HepG2 (cell line): ENCODE measurements around the gene PLVAP. TPM values are rescaled to one million over a fixed set of nuclear protein-coding genes. Genes with fewer than 3 reads are reported as not detected.

ENCODE experiments used
- ARID4A ChIP-seq: sonication (generic); formaldehyde crosslinking; IDR thresholded peaks from 2 replicates; pipeline ENCODE4 v1.5.0; 2020; ENCODE audit warnings: mild to moderate bottlenecking, missing genetic modification reagents, borderline replicate concordance
- ARID5B ChIP-seq: IDR thresholded peaks from 2 replicates; pipeline ENCODE4 v1.4.0; 2020; ENCODE audit warnings: mild to moderate bottlenecking, missing genetic modification reagents
- GPN1 ChIP-seq: sonication (generic); formaldehyde crosslinking; IDR thresholded peaks from 2 replicates; pipeline ENCODE4 v1.5.1; 2020; ENCODE audit warnings: missing genetic modification reagents, borderline replicate concordance
- KLF12 ChIP-seq: sonication (generic); formaldehyde crosslinking; IDR thresholded peaks from 2 replicates; pipeline ENCODE4 v1.4.0; 2020; ENCODE audit warnings: missing genetic modification reagents, borderline replicate concordance
- PCBP2 ChIP-seq: fragments of 200-400 bp; formaldehyde crosslinking; optimal IDR thresholded peaks from 2 replicates; pipeline ENCODE3; 2018; ENCODE audit warnings: low read length, low read depth; ENCODE audit not compliant: poor library complexity, severe bottlenecking
- RBM39 ChIP-seq: fragments of 200-400 bp; formaldehyde crosslinking; IDR thresholded peaks from one replicate; pipeline ENCODE4 v1.6.1; 2018; ENCODE audit warnings: antibody characterized with exemption, mild to moderate bottlenecking, low read depth, low read length; ENCODE audit not compliant: poor library complexity, severe bottlenecking
- REXO4 ChIP-seq: sonication (generic); formaldehyde crosslinking; IDR thresholded peaks from 2 replicates; pipeline ENCODE4 v1.8.0; 2022; ENCODE audit warnings: missing genetic modification reagents, mild to moderate bottlenecking, borderline replicate concordance
- RXRA ChIP-seq: sonication (generic); formaldehyde crosslinking; IDR thresholded peaks from 2 replicates; pipeline ENCODE4 v1.5.1; 2020; ENCODE audit warnings: missing genetic modification reagents
- SNRNP70 ChIP-seq: fragments of 200-400 bp; formaldehyde crosslinking; IDR thresholded peaks from 2 replicates; pipeline ENCODE4 v1.6.1; 2017; ENCODE audit warnings: mild to moderate bottlenecking, low read depth, low read length, moderate library complexity
- SP2 ChIP-seq: sonication (generic); formaldehyde crosslinking; IDR thresholded peaks from 2 replicates; pipeline ENCODE4 v1.5.1; 2020; ENCODE audit warnings: mild to moderate bottlenecking, missing genetic modification reagents
- TAF15 ChIP-seq: fragments of 200-400 bp; formaldehyde crosslinking; IDR thresholded peaks from one replicate; pipeline ENCODE4 v1.6.1; 2018; ENCODE audit warnings: mild to moderate bottlenecking, low read depth, low read length; ENCODE audit not compliant: poor library complexity, severe bottlenecking
- THRA ChIP-seq: sonication (generic); formaldehyde crosslinking; IDR thresholded peaks from 2 replicates; pipeline ENCODE4 v1.4.0; 2020; ENCODE audit warnings: missing genetic modification reagents, borderline replicate concordance
- TRIM24 ChIP-seq: sonication (generic); formaldehyde crosslinking; IDR thresholded peaks from 2 replicates; pipeline ENCODE4 v1.8.0; 2022; ENCODE audit warnings: mild to moderate bottlenecking, missing genetic modification reagents
- ZNF414 ChIP-seq: sonication (generic); formaldehyde crosslinking; IDR thresholded peaks from 2 replicates; pipeline ENCODE4 v1.5.0; 2020; ENCODE audit warnings: missing genetic modification reagents
- ZNF777 ChIP-seq: sonication (generic); formaldehyde crosslinking; IDR thresholded peaks from 2 replicates; pipeline ENCODE4 v1.4.0; 2020; ENCODE audit warnings: missing genetic modification reagents
- ZNF841 ChIP-seq: sonication (generic); formaldehyde crosslinking; IDR thresholded peaks from 2 replicates; pipeline ENCODE4 v1.8.1; 2023; ENCODE audit warnings: missing genetic modification reagents, borderline replicate concordance
- polyA plus RNA-seq, 8 experiments: library from polyadenylated mRNA; depleted of rRNA in 3 of 8; stranded (reverse) in 7 of 8; unstranded in 1 of 8; fragments of >200 nt; fragmentation: Illumina TruSeq in 4 of 8; extraction: Trizol in 4 of 8; gene quantifications; 2 replicates each; pipeline versions ENCODE4 v1.2.1 to v1.2.3, GENCODE V29; 2011 to 2016; ENCODE audit warnings: low read depth in 4 of 8, missing spikeins in 1 of 8, mixed read lengths in 1 of 8; ENCODE audit not compliant: insufficient read depth in 1 of 8
- total RNA-seq, 5 experiments: library from RNA; depleted of rRNA; stranded (reverse); fragments of >200 nt; fragmentation: Illumina TruSeq; extraction: Trizol; gene quantifications; 2 replicates each; pipeline ENCODE4 v1.2.3, GENCODE V29; 2016; ENCODE audit warnings: low read depth in 1 of 5

The PLVAP gene
- total and polyA plus RNA-seq, 2 of the 13 experiments (the other 11 are each of a cell fraction or from before 2014, with no cell fraction given) = 0.26 TPM; not detected in 1

GRCh38 chr19:17337675-17338432 lies 39.3 kb downstream of the PLVAP start (continued):
- TF ChIP-seq ARID4A (CRISPR knock-in tag) (peak; percentile 60; the same call in 1 of the 2 replicates), ZNF841 (CRISPR knock-in tag) (no peak), KLF12 (CRISPR knock-in tag) (peak; percentile 76; the same call in 1 of the 2 replicates), TAF15 (no peak), RXRA (CRISPR knock-in tag) (peak; percentile 11; the same call in 1 of the 2 replicates), TRIM24 (CRISPR knock-in tag) (no peak), PCBP2 (no peak), SP2 (CRISPR knock-in tag) (no peak), ARID5B (CRISPR knock-in tag) (0 out of 2 replicates have a peak, but pooled peaks have one; percentile 4), REXO4 (CRISPR knock-in tag) (no peak), RBM39 (no peak), SNRNP70 (no peak), ZNF414 (CRISPR knock-in tag) (no peak), GPN1 (CRISPR knock-in tag) (no peak), ZNF777 (no peak; the same call in none of the 2 replicates), THRA (CRISPR knock-in tag) (no peak)
